Stimulated activated CD4-positive, alpha-beta T cell treated with anti-CD3 and anti-CD28 coated beads, Interleukin-4, amount 100 ng/mL, for 48 hours (primary cell): ENCODE data around the gene KLB.

ENCODE experiments used
- DNase-seq, 2 donors: peaks; one replicate each; pipeline ENCODE4 v3.0.0-alpha.2; 2020; ENCODE audit warnings: low read depth in 2 of 2

The KLB gene

DNA sequence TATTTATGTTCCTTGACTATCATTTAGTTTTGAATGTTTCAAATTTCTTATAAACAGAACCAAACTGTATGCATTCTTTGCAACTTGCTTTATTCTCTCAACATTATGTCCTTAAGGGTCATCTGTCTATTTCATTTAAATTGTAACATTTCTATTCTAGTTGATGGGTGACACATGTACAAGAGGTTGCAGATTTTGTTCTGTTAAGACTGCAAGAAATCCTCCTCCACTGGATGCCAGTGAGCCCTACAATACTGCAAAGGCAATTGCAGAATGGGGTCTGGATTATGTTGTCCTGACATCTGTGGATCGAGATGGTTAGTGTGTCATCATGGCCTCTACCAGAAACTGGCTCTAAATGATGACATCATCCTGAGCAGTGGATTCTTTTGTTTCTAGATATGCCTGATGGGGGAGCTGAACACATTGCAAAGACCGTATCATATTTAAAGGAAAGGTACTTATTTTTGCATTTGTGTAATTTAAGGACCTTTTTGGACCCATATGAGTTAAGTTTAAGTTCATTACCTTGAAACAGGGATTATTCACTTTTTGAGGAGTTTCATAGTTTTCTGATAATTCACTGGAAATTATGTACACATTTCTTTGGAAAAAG, 58.3 kb downstream of the KLB start:
- DNase-seq = no peak

DNA sequence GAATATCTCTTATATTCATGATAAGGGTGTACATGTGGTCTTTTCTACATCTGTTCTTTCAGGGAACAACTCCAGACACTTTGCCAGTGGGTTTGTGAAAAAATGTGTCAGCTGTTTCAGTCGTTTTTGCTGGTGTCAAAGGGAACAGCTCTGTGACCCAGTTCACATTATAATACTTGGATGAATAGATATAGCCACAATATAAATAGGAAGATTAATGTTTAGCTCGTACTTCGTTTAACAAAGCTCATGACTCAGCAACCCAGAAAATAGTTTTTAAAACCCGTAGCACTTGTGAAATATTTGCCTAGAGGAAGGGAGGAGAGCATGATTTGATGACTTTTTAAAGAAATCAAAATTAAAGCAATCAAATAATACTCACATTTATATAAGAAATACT, 60.0 kb downstream of the KLB start:
- DNase-seq = no peak

DNA sequence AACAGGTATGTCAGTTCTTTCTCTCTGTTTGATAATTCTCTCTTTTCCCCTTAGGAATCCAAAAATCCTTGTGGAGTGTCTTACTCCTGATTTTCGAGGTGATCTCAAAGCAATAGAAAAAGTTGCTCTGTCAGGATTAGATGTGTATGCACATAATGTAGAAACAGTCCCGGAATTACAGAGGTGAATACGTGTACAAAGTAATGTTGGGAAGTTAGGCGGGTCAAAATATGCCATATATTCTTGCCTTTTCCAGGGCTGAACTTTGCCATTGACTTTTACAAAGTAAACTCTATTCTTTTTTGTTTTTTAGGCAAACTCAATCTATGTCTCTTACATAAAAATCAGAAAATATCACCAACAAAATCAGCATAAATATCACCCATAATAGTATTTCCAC, 60.7 kb downstream of the KLB start:
- no peak for DNase-seq

DNA sequence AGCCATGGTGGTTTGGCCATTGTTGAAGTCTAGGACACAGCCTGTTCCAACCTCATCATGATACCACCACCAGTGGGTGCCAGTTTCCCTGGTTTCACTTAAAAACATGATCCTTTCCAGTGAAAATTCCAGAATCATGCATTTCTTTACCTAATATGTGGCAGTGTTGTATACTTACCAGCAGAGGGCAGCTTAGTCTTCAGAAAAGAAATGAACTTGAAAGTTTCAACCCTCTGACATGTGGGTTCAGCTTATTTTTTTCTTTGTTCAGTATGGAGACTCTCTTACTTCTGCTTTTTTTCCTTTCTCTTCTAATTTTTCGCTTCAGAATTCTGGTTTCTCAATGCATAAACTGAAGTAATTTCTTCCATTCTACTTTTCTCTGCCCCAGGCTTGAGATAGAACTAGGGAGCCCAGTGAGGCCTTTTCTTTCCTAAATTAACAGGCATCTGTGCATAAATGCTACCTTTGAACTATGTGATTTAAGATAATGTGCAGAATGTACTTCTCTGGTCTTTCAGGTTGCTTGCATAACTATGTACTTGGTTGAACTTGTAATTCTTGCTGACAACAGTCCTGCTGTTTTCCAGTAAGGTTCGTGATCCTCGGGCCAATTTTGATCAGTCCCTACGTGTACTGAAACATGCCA, 62.8 kb downstream of the KLB start:
- DNase-seq = no peak

DNA sequence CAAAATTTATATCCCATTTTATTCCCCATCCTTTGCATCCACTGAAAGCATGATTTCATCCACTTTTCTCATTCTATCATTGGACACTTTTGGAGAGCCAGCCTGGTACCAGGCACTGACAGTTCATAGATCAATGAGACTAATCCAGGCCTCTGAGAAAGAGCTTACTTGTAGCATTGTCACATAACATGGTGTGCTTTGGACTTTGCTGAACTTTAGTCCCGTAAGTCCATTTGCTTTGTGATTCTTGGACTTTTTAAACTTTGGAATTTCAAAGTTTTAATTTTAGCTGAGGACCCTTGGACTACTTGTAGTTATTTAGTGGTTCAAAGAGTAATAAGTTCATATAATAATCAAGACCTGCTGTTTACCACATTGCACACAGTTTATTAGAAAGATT, 63.7 kb downstream of the KLB start:
- DNase-seq = no peak

DNA sequence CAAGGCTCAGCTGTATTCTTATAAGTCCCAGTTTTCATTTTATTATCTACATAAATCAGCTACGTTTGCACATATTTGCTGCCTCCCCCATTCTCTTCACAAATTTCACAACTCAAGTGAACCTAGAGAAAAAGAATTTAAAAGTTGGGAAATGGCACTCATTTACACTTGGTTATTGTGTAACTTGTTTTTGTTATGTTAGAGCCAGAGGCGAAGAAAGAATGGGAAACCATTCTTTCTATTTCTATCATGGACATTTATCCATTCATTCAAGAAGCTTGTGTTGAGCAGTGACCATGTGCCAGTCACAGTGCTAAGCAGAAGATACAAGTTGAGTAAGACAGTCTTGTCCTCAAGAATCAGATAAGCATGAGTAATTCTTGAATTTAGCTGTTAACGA, 65.7 kb downstream of the KLB start:
- DNase-seq = no peak

DNA sequence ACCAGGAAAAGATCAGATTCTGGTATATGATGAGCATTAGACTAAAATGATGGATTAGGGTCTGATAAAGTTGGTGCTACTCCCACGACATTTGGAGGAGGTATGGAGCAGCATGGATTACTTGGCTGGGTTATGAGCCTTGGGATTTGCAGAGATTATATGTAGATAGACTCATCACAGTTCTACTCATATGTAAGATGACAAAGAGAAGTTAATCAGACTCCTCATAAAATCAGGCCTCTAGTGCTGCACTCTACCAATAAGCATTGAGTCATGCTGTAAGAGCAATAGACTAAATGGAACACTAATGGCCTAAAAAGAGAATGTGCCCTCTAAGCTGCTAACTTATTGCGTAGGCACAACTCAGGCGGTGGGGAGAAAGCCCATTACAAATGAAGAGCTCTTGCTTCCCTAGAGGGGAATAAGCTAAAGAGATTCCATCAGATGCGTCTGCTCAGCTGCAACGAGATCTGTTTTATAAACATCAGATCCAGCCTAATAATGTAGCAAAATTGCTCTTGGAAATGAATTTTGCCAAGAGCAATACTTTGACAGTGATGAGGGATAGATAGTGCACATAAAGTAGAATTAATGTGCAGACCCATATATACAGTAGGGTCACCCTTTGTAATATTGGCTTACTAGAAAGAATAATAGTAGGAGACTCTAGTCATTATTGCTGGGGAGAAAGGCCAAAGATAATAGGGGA, 69.6 kb downstream of the KLB start:
- DNase-seq = no peak

DNA sequence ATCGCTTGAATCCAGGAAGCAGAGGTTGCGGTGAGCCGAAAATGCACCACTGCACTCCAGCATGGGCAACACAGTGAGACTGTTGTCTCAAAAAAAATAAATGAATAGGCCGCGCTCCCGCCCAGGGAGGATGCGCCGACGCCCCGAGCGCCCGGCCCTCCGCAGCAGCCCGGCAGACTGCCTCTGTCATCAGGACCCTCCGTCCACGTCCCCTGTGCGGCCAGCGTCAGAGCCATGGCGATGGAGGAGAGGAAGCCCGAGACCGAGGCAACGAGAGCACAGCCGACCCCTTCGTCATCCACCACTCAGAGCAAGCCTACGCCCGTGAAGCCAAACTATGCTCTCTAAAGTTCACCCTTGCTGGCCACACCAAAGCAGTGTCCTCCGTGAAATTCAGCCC, 73.5 kb downstream of the KLB start:
- DNase-seq = no peak

DNA sequence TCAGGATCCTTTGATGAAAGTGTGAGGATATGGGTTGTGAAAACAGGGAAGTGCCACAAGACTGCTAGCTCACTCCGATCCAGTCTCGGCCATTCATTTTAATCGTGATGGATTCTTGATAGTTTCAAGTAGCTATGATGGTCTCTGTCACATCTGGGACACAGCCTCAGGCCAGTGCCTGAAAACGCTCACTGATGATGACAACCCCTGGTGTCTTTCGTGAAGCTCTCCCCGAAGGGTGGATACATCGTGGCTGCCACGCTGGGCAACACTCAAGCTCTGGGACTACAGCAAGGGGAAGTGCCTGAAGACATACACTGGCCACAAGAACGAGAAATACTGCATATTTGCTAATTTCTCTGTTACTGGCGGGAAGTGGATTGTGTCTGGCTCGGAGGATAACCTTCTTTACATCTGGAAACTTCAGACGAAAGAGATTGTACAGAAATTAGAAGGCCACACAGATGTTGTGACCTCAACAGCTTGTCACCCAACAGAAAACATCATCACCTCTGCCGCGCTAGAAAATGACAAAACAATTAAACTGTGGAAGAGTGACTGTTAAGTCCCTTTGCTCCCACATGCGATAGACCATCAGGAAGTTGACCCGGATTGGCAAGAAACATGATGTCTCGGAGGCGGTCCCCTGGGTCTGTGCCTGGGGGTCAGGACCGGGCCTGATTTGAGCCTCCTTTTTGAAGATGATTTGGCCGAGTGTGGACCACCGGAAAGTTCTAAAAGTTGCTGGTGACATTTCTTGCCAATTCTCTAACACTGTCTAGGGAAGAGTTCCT, 74.4 kb downstream of the KLB start:
- DNase-seq = no peak

DNA sequence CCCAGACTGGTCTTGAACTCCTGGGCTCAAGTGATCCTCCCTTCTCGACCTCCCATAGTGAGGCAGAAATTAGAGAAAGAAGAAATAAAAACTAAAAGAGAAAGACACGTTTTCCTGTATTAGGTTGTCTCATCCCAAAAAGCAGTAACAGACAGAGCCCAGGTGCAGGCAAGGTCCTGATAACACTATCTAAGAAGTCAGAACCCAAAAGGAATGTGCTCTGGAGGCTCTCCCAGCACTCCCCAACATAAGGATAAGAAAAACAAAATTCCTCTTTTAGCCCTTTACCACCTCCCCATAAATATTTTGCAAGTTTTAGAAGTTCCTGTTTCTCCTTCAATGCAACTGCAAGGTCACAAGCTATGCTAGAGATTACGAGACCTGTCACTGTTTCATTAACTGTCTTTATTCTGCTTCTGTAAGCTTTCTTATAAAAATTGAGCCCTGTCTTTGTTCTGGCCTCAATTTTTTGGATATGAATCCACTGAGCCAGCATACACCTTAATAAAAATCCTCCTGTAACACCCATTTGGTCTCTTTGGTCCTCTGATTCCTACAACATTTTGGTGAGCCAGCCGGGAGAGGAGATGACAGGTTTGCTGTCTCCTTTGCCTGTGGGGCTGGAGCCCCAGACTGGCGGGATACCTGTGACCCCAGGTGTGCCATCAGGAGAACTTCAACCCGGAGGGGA, 78.0 kb downstream of the KLB start:
- DNase-seq = no peak

DNA sequence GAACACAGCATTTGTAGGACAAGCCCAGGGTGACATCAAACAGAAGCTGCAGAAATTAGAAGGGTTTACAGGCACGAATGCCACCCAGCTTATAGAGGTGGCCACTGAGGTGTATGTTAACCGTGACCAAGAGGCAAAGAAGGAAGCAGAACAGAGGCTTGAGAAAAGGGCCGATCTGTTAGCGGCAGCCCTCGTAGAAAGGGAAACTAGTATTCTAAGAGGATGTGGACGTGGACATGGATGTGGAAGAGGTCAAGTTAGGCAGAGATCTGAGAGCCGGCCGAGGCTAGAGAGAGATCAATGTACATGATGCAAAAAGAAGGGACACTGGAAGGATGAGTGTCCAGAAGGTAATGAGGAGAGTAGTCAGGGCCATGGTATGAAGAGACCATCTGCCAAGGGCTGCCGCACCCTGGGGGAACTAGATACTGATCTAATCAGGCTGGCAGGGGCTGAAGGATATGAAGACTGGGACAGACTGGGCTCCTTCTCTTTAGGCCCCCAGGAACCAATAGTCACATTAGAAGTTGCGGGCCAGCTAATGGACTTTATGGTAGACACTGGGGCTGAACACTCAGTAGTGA, 79.6 kb downstream of the KLB start:
- no peak for DNase-seq

DNA sequence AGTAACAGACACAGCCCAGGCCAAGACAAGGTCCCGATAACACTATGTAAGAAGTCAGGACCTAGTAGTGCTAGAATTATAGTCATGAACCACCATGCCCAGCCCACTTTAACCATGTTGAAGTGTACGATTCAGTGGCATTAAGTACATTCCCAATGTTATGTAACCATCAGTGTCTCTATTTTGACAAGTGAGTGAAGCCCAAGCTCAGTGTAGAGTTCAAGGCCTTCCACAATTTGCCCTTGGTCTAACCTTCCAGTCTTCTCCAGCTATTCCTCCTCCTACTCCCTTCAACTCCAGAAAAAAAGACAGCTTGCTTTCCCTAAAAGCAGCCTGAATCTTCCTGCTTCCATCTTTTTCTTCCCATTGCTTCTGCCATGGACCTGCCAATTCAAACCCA, 83.6 kb downstream of the KLB start:
- no peak for DNase-seq

DNA sequence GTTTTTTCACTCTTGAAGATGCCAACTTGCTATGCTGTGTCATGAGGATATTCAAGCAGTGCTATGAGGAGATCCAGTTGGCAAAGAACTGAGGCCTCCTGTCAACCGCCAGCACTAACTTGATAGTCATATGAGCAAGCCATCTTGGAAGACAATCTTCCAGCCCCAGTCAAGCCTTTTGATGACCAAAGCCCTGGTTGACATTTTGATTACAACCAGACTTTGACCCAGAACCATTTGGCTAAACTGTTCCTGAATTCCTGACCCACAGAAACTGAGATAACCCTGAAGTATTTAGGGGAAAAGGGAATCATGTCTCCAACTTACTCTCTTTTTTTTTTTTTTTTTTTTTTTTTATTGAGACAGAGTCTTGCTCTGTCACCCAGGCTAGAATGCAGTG, 87.6 kb downstream of the KLB start:
- no peak for DNase-seq

DNA sequence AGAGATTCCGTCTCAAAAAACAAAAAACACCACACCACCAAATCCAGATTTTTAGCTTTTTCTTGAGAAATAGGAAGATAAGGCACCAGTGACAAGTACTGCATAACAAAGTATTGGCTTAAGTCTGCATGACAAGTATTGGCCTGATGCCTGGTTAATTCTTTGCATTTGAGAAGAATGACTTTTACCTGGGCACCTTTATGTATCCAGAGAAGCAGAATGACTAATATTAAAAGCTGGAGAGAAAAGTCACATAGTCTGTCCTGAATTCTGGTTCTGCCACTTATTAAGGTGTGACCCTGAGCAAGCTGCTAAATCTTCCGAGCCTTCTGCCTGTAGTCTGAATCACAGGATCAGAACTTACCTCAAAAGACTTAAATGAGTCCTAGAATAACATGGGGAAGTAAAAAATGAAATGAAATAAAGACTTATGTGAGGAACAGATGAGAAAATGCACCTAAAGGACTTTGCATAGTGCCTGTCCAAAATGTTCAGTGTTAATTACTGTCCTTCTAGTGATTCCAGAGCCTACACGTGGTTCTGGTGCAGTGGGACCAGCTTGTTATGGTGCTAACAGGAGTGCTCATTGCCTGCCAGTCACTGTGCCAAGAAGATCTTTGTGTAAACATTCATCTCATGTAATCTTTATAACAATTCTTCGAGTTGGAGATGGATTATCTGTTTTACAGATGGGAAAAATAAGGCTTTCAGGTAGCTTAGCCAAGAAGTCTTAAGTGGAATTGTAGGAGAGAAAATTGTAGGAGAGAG, 88.9 kb downstream of the KLB start:
- DNase-seq = no peak

DNA sequence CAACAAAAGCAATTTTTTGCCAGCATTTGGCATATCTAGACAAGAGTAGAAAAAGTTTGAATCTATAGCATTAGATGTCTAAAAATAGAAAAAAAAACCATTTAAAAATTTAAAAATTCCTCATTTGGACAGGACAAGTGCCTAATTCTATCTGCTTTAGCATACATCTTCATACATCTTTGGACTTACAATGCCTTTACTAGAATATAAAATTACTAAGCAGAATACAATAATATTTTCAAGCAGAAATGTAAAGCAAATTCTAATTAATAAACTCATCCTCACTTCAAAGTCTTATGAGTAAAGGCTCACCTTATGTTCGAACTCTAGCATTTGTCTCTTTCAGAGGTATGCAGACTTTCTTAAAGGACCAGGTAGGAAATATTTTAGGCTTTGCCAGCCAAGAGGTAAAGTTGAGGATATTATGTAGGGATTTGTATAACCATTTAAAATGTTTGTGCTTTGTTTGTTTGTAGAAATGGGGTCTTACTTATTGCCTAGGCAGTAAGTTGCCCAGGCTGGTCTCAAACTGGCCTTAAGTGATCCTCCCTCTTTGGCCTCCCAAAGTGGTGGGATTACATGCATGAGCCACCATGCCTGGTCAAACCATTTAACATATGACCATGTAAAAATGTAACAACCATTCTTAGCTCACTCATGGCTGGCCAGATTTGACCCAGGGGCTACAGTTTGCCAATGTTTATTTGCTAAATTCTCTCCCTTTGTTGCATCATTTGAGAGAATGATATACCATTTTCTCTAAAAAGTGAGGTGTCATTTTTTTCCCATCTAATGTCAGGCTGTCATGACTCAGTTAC, 91.4 kb downstream of the KLB start:
- no peak for DNase-seq

DNA sequence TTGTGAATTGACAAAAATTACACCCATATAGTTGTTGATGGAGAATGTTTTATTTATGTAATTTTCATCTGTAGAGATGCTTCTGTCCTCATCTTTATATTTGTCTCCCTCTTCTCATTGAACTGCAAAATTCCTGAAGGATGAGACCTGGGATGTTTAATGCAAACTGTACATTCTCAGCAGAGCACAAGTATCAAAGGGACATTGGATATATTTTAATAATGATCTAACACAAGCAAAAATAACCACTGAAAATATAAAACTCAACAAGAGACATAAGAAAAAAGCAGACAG, 91.9 kb downstream of the KLB start:
- DNase-seq = no peak
